Fibroblast of villous mesenchyme (primary cell): ENCODE results near the gene MKI67. TPM values are rescaled to one million over a fixed set of nuclear protein-coding genes. Genes with fewer than 3 reads are reported as not detected.

Source experiments
- DNase-seq: peaks from one replicate; pipeline ENCODE4 v3.0.0-alpha.2; 2010; ENCODE audit warnings: low read depth
- H3K4me3 ChIP-seq: 2 replicates; pipeline ENCODE4 v1.5.1; 2011; ENCODE audit warnings: low read depth, mild to moderate bottlenecking, low read length
- CTCF ChIP-seq: IDR thresholded peaks from 2 replicates; pipeline ENCODE4 v1.5.1; 2012; ENCODE audit warnings: low read depth, mild to moderate bottlenecking, low read length; ENCODE audit not compliant: insufficient read depth
- total RNA-seq: library from RNA; depleted of rRNA; stranded (reverse); fragments of >200 nt; gene quantifications from 2 replicates; pipeline ENCODE4 v1.2.3, GENCODE V29; 2012

MKI67 gene
- total RNA-seq, 1 donor = 21.2 TPM

- no peak for DNase-seq
- TF ChIP-seq CTCF = no peak
- no peak overlapping the region for H3K4me3 ChIP-seq
These were observed 57.6 kb downstream of the MKI67 start for GRCh38 chr10:128068398-128069285.

GRCh38 chr10:128067691-128068397, 58.4 kb downstream of the MKI67 start:
- no peak for TF ChIP-seq CTCF
- no peak for DNase-seq
- H3K4me3 ChIP-seq = no peak overlapping the region

GRCh38 chr10:128066870-128067382, 59.3 kb downstream of the MKI67 start:
- no peak overlapping the region for H3K4me3 ChIP-seq
- no peak for DNase-seq
- no peak for TF ChIP-seq CTCF

- H3K4me3 ChIP-seq = no peak overlapping the region
- no peak for TF ChIP-seq CTCF
- no peak for DNase-seq
These were observed 60.2 kb downstream of the MKI67 start for GRCh38 chr10:128065881-128066534.

- no peak for TF ChIP-seq CTCF
- DNase-seq = peak; percentile 85
- no peak overlapping the region for H3K4me3 ChIP-seq
These were observed 61.1 kb downstream of the MKI67 start for GRCh38 chr10:128064970-128065580.

- no peak for TF ChIP-seq CTCF
- no peak overlapping the region for H3K4me3 ChIP-seq
- peak; percentile 95 for DNase-seq
These were observed 61.9 kb downstream of the MKI67 start for GRCh38 chr10:128064108-128064969.
